Measurements from ENCODE around the gene XPNPEP3. TPM values are rescaled to one million over a fixed set of nuclear protein-coding genes. Genes with fewer than 3 reads are reported as not detected.

XPNPEP3 gene
- polyA plus RNA-seq, 3 donors = 3.5 to 9.0 (median 3.6) TPM

DNA sequence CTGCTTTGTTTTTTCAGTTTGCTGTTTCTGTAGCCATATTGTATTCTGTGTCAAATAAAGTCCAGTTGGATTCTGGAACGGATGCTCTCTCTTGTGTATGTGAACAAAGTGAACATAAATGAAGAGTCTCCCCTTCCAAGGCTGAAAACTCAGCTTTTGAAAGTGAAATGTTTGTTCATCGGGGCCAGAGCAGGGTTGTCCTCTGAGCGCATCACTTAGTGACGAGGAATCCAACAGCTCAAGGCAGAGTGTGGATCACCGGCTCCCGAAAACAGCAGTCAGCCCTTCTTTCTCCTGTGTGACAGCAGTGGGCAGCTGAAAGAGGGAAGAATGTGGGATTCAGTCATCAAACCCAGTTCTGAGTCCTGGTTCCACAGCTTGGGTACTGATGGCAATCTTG is 115.6 kb downstream of the XPNPEP3 start:
- H3K27ac ChIP-seq (ENCODE audit: low read depth, low read length) = no peak overlapping the region
- WGBS, 3 donors = 90 to 95% (median 94%) methylated on average over 6 of the region's 6 CpGs

DNA sequence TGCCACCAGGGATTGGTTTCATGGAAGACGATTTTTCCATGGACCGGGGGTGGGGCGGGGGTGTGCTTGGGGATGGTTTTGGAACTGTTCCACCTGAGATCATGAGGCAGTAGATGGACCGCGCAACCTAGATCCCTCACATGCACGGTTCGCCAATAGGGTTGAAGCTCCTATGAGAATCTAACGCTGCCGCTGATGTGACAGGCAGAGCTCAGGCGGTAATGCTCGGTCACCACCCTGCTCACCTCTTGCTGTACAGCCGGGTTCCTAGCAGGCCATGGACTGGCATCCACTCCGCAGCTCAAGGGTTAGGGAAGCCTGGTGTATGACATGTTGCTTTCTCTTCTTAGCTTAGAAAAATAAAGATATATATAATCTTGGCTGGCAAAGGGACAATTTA is 116.2 kb downstream of the XPNPEP3 start:
- no peak overlapping the region for H3K27ac ChIP-seq (ENCODE audit: low read depth, low read length)
- 95 to 97% (median 96%) methylated on average over 13 of the region's 13 CpGs for WGBS, 3 donors

DNA sequence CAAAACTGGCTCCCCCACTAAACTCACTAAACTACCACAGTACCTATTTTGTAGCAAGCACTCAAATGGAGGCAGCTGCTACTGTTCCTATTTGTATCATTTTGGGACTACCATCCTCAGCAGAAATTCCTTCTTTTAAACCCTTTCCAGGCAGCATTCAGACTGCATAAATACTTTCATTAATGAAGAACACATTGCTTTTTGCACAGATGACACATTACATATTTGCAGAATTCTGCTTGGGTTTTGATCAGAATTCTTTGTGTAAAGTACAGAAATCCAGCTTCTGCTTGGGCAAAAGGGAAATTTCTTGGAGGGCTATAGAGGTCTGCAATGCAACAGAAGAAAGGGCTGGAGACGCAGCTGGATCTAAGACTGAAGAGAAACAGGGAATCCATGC is 118.4 kb downstream of the XPNPEP3 start:
- H3K27ac ChIP-seq (ENCODE audit: low read depth, low read length) = no peak overlapping the region
- 59 to 76% (median 70%) methylated on average over 1 of the region's 1 CpG for WGBS, 3 donors

DNA sequence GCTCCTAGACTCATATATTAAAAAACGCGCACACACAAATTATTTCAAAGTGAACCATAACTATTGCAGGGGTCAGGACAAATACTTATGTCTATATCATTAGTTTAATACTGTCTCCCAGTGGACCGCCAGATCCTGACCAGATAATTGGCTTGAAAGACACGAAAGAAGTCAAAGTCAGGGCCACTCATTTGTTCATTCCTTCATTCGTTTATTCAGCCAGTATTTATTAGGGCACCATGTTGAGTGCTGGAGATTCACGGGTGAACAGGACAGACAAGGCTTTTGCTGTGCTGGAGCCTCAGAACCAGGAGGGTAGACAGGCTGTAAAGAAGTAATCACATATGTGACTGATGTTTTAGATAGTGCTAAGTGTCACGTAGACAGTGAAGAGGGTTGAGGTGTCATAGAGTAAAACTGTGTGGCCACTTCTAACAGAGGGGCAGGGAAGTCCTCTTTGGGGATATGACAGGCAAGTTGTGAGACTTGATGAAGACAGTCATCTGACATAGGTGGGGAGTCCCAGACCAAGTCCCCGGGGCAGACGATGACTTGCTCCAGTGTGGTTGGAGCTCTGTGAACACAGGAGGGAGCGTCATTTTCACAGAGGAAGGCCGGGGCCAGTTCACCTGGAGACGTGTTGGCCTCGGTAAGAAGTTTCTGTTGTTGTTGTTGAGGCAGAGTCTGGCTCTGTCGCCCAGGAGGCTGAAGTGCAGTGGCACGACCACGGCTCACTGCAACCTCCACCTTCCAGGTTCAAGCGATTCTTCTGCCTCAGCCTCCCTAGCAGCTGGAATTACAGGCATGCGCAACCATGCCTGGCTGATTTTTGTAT is 120.1 kb downstream of the XPNPEP3 start:
- 81 to 91% (median 89%) methylated on average over 18 of the region's 18 CpGs for WGBS, 3 donors
- no peak overlapping the region for H3K27ac ChIP-seq (ENCODE audit: low read depth, low read length)

DNA sequence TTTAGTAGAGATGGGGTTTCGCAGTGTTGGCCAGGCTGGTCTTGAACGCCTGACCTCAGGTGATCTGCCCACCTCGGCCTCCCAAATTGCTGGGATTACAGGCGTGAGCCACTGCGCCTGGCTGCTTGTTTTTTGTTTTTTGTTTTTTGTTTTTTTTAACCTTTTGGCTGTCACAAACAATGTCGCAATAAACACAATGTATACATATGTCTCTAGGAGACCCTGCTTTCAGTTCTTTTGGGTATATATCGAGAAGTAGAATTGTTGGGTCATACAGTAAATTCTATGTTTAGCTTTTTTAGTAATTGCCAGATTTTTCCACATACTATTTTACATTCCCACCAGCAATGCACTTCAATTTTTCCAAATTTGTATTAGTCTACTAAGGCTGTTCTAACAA is 122.2 kb downstream of the XPNPEP3 start:
- 96 to 97% (median 97%) methylated on average over 7 of the region's 7 CpGs for WGBS, 3 donors
- no peak overlapping the region for H3K27ac ChIP-seq (ENCODE audit: low read depth, low read length)

DNA sequence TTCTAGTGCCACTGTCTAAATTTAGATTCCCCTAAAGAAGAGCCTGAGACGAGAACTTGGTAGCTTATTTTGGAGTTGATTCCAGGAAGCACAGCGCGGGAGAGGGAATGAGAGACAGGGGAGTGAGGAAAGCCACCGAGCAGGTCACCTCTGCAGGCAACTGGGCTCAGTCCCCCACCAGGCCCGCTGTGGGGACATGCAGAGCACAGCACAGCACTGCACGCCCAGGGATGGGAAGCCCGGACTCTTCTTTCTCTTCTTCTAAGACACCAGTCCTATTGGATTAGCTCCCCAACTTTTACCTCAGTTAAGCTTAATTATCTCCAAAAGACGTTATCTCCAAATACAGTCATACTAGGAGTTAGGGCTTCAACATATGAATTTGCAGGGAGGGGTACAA is 122.9 kb downstream of the XPNPEP3 start:
- no peak overlapping the region for H3K27ac ChIP-seq (ENCODE audit: low read depth, low read length)
- 85 to 89% (median 86%) methylated on average over 8 of the region's 8 CpGs for WGBS, 3 donors

Other genes with a start within 250 kb of the XPNPEP3 start
- gene MRTFA, start 220.4 kb upstream of the XPNPEP3 start, polyA plus RNA-seq = 10 to 100 TPM; 15.3 to 19.7 (median 15.8) TPM
- under 1 TPM in 1 of 3 donors, not detected in 2; 0.03 TPM for gene MCHR1, start 177.7 kb upstream of the XPNPEP3 start, polyA plus RNA-seq
- 10 to 100 TPM in 1 of 3 donors, 1 to 10 TPM in 2; 8.3 to 14.0 (median 9.4) TPM for gene SLC25A17, start 37.8 kb upstream of the XPNPEP3 start, polyA plus RNA-seq
- 100 to 1,000 TPM in 2 of 3 donors, 10 to 100 TPM in 1; 86.2 to 225 (median 185) TPM for gene ST13, start 509 bp upstream of the XPNPEP3 start, polyA plus RNA-seq
- gene DNAJB7, start 5.0 kb downstream of the XPNPEP3 start, polyA plus RNA-seq = not detected
- 10 to 100 TPM; 22.0 to 71.4 (median 49.7) TPM for gene RBX1, start 94.2 kb downstream of the XPNPEP3 start, polyA plus RNA-seq
- gene EP300, start 235.4 kb downstream of the XPNPEP3 start, polyA plus RNA-seq = 10 to 100 TPM in 2 of 3 donors, 1 to 10 TPM in 1; 7.8 to 16.0 (median 14.6) TPM

All from adipose tissue (tissue), 3 donors.